GM12878 (cell line): ENCODE measurements around the gene NMUR1. TPM values are rescaled to one million over a fixed set of nuclear protein-coding genes. Genes with fewer than 3 reads are reported as not detected.

ENCODE experiments used
- ATAC-seq: fragments of 200-7000 bp; cut with Tn5 transposase; 3 replicates; pipeline ENCODE4 v1.9.1; 2020; ENCODE audit warnings: mild to moderate bottlenecking, moderate library complexity
- BruUV-seq: library from RNA; stranded (reverse); fragments of 400-500 nt; replicated peaks from 2 replicates; lab custom pipeline; 2021; lab: Mats Ljungman, UMichigan
- CTCF ChIA-PET: fragments of 300-600 bp; sonication (Branson Sonifier 250); formaldehyde crosslinking; extraction: SDS; loops from one replicate; lab custom pipeline; 2021; ENCODE audit warnings: inconsistent platforms; lab: Yijun Ruan, JAX
- POLR2A ChIA-PET: fragments of 350-600 bp; formaldehyde crosslinking; extraction: SDS; loops from one replicate; lab custom pipeline; 2021; ENCODE audit warnings: inconsistent platforms; lab: Charles Lee
- RAD21 ChIA-PET: fragments of 300-600 bp; sonication (Branson Sonifier 250); formaldehyde crosslinking; loops from one replicate; lab custom pipeline; 2023; ENCODE audit warnings: antibody characterized with exemption; ENCODE audit not compliant: unreplicated experiment; lab: Charles Lee
- SMC1A ChIA-PET: fragments of 300-600 bp; sonication (Branson Sonifier 250); formaldehyde crosslinking; loops from one replicate; lab custom pipeline; 2023; ENCODE audit not compliant: unreplicated experiment, uncharacterized antibody; lab: Charles Lee
- DNase-seq: peaks from one replicate; pipeline ENCODE4 v3.0.0-alpha.2; 2011; ENCODE audit warnings: low read depth, low spot score
- FAIRE-seq: peaks from 3 replicates; lab custom pipeline; 2011; peaks lifted over from hg19 to GRCh38; lab: Jason Lieb, UNC
- H2AFZ ChIP-seq: 2 replicates; pipeline ENCODE4 v1.6.0; 2011; ENCODE audit warnings: low read depth, low read length, control low read depth; ENCODE audit not compliant: control insufficient read depth
- H3K27ac ChIP-seq: 2 replicates; pipeline ENCODE4 v1.5.1; 2011; ENCODE audit warnings: control low read depth; ENCODE audit not compliant: control insufficient read depth, insufficient read depth
- H3K27me3 ChIP-seq, 2 experiments: replicated peaks in 1 of 2; 2 replicates each; pipeline versions ENCODE4 v1.6.0 to v1.6.1; 2011; ENCODE audit warnings: low read length in 1 of 2; ENCODE audit not compliant: control insufficient read depth in 2 of 2, insufficient read depth in 2 of 2
- H3K36me3 ChIP-seq, 2 experiments: 2 replicates each; pipeline ENCODE4 v1.5.1; 2011; ENCODE audit warnings: low read length in 1 of 2; ENCODE audit not compliant: control insufficient read depth in 2 of 2, insufficient read depth in 2 of 2
- H3K4me1 ChIP-seq: 2 replicates; pipeline ENCODE4 v1.6.1; 2011; ENCODE audit warnings: mild to moderate bottlenecking, low read length, moderate library complexity, mixed read lengths; ENCODE audit not compliant: control insufficient read depth, insufficient read depth
- H3K4me2 ChIP-seq: 2 replicates; pipeline ENCODE4 v1.6.0; 2011; ENCODE audit warnings: control low read depth; ENCODE audit not compliant: control insufficient read depth, insufficient read depth
- H3K4me3 ChIP-seq: fragments of 200-600 bp; sonication (generic); 2 replicates; pipeline ENCODE4 v1.5.1; 2016
- H3K79me2 ChIP-seq: 2 replicates; pipeline ENCODE4 v1.6.0; 2011; ENCODE audit warnings: low read length; ENCODE audit not compliant: control insufficient read depth, insufficient read depth
- H3K9ac ChIP-seq: 2 replicates; pipeline ENCODE4 v1.8.0; 2011; ENCODE audit warnings: low read length, control low read depth, mixed read lengths; ENCODE audit not compliant: control insufficient read depth, insufficient read depth
- H3K9me3 ChIP-seq: replicated peaks from 3 replicates; pipeline ENCODE4 v1.5.1; 2011; ENCODE audit warnings: mild to moderate bottlenecking, low read length; ENCODE audit not compliant: control insufficient read depth, insufficient read depth
- H4K20me1 ChIP-seq: 2 replicates; pipeline ENCODE4 v1.6.0; 2011; ENCODE audit not compliant: control insufficient read depth, insufficient read depth
- CBX5 ChIP-seq: sonication (generic); IDR thresholded peaks from 2 replicates; pipeline ENCODE4 v1.6.1; 2016; ENCODE audit warnings: low read depth, moderate library complexity, mild to moderate bottlenecking, inconsistent platforms
- MEF2B ChIP-seq: fragments of 450-650 bp; IDR thresholded peaks from 2 replicates; pipeline ENCODE4 v1.6.1; 2018; ENCODE audit warnings: mild to moderate bottlenecking, moderate library complexity; ENCODE audit not compliant: partially characterized antibody, poor library complexity, severe bottlenecking
- RB1 ChIP-seq: fragments of 450-650 bp; formaldehyde crosslinking; IDR thresholded peaks from 2 replicates; pipeline ENCODE4 v1.6.1; 2017; ENCODE audit warnings: mild to moderate bottlenecking, borderline replicate concordance
- SRF ChIP-seq, 2 experiments: IDR thresholded peaks; 2 replicates each; pipeline ENCODE4 v1.6.1; 2011; ENCODE audit warnings: low read depth in 2 of 2, low read length in 2 of 2, mild to moderate bottlenecking in 1 of 2, moderate library complexity in 1 of 2
- WRNIP1 ChIP-seq: IDR thresholded peaks from 2 replicates; pipeline ENCODE4 v1.6.1; 2011; ENCODE audit warnings: low read depth, low read length, improper control_type of control experiment, borderline replicate concordance
- ZNF622 ChIP-seq: fragments of 450-650 bp; IDR thresholded peaks from 2 replicates; pipeline ENCODE4 v1.6.1; 2017; ENCODE audit warnings: mild to moderate bottlenecking, inconsistent platforms
- WGBS: methylation state at CpG from one replicate; pipeline ENCODE4 v1.1.6; 2016; ENCODE audit warnings: low lambda C conversion rate; ENCODE audit not compliant: insufficient replicate concordance, insufficient coverage; ENCODE audit errors: missing lambda C conversion rate; 5-methylcytosine and 5-hydroxymethylcytosine counted together
- in situ Hi-C: fragments of 300-500 bp; cut with MboI; formaldehyde crosslinking; loops from 9 replicates; pipeline ENCODE4 v1.14.3; 2018; ENCODE audit warnings: mixed read lengths
- intact Hi-C: fragments of 100-400 bp; cut with micrococcal nuclease; formaldehyde crosslinking; loops from one replicate; pipeline ENCODE4 v1.14.2; 2022; ENCODE audit not compliant: unreplicated experiment
- polyA plus RNA-seq, 11 experiments: library from polyadenylated mRNA; depleted of rRNA in 4 of 11; unstranded in 6 of 11; stranded (reverse) in 5 of 11; fragments of >200 nt; fragmentation: Nextera tagmentation in 4 of 11; fragmentation: Illumina TruSeq in 1 of 11; extraction: Ambion mirVana in 4 of 11; extraction: Trizol in 1 of 11; gene quantifications; 1 replicate in 1 of 11; 2 replicates in 10 of 11; pipeline versions ENCODE4 v1.2.1 to v1.2.3, GENCODE V29; 2011 to 2016; ENCODE audit warnings: inconsistent platforms in 2 of 11, missing spikeins in 2 of 11, low read depth in 1 of 11
- total RNA-seq, 4 experiments: library from RNA; depleted of rRNA in 3 of 4; stranded (reverse); fragments of >200 nt in 3 of 4; fragmentation: Illumina TruSeq in 1 of 4; extraction: Trizol in 1 of 4; gene quantifications; 2 replicates each; pipeline versions ENCODE4 v1.2.1 to v1.2.3, GENCODE V29; 2013 to 2021
- TF ChIP-seq, protein P1 (sequence below): fragments of 450-650 bp; IDR thresholded peaks from 2 replicates; pipeline ENCODE4 v1.6.1; 2017; ENCODE audit warnings: low read depth, mild to moderate bottlenecking, moderate library complexity
- TF ChIP-seq, protein P2 (sequence below): fragments of 450-650 bp; IDR thresholded peaks from 2 replicates; pipeline ENCODE4 v1.6.1; 2017; ENCODE audit warnings: antibody characterized with exemption, mild to moderate bottlenecking, moderate library complexity
- TF ChIP-seq, protein P3 (sequence below): fragments of 450-650 bp; formaldehyde crosslinking; IDR thresholded peaks from 2 replicates; pipeline ENCODE4 v1.5.0; 2022; ENCODE audit warnings: mild to moderate bottlenecking, missing genetic modification characterization
- TF ChIP-seq, protein P4 (sequence below): fragments of 450-650 bp; formaldehyde crosslinking; IDR thresholded peaks from 2 replicates; pipeline ENCODE4 v1.4.0; 2020; ENCODE audit warnings: mild to moderate bottlenecking, moderate library complexity

Gene NMUR1
- total and polyA plus RNA-seq, 10 of the 15 experiments (the other 5 are each of a cell fraction or from before 2014, with no cell fraction given): under 0.01 to 0.08 (median 0.02) TPM; not detected in 5

DNA sequence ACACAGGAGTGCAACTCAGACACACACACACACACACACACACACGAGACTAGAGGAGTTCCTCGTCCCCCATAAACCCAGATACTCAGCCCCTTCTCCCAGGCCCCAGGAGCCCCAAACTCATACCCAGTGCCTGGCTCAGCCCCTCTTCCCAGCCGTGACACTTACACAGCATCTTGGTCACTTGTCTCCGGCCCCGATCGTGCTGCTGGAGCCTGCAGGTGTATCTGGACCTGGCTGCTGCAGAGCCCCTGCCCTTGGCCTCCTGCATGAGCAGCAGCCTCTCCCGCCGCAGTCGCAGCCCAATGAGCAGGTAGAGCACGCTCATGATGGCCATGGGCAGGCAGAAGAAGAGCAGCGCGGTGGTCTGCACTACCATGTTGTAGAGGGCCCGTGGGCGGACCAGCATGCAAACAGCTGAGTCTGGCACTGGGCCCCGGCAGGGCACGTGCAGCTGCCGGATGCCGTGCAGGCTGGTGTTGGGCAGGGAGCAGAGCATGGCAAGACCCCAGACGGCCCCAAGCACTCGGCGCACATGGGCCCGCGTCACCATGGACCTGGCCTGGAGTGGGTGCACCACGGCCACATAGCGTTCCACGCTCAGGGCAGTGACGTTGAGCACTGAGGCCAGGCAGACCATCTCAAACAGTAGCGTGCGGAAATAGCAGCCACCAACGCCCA, 2.1 kb downstream of the NMUR1 start:
- H3K27me3 ChIP-seq: no peaks in the 10 kb centered on the region
- POLR2A ChIA-PET: no interaction called here
- CTCF ChIA-PET: interaction anchor here (1.3 to 6.7 kb wide), 4 partner anchors 10 to 35 kb away, joined by 4 to 132 read pairs (median 6); no protein-coding TSS in a partner anchor
- SMC1A ChIA-PET: no interaction called here
- no peak overlapping the region for H2AFZ ChIP-seq
- no peaks in the 10 kb centered on the region for H3K36me3 ChIP-seq
- BruUV-seq: no TSS peak
- intact Hi-C loops: no loop called here
- DNase-seq (no peak), ATAC-seq (no peak), FAIRE-seq (no peak)
- peaks cover 10% of the 10 kb centered on the region for H3K4me1 ChIP-seq
- 65% methylated on average over 30 of the region's 30 CpGs for WGBS
- H3K9ac ChIP-seq: no peak overlapping the region
- no peak overlapping the region for H3K4me3 ChIP-seq
- no peak overlapping the region for H3K4me2 ChIP-seq
- RAD21 ChIA-PET: interaction anchor here (6.3 kb wide), 1 partner anchor 27 kb away, joined by 59 read pairs; no protein-coding TSS in a partner anchor
- no peak overlapping the region for H3K27ac ChIP-seq
- H3K9me3 ChIP-seq: no peaks in the 10 kb centered on the region; the same call in 2 of the 3 replicates
- no peaks in the 10 kb centered on the region for H3K79me2 ChIP-seq
- H4K20me1 ChIP-seq: no peaks in the 10 kb centered on the region
- in situ Hi-C loops: no loop called here
- TF ChIP-seq RB1 (no peak), MEF2B (no peak), ZNF622 (no peak), WRNIP1 (no peak), CBX5 (no peak), SRF (IDR thresholded peaks at IDR 0.05; ENCODE audit: low read depth in 2 of 2, low read length in 2 of 2) (no peak)
- TF ChIP-seq, protein P1, sequence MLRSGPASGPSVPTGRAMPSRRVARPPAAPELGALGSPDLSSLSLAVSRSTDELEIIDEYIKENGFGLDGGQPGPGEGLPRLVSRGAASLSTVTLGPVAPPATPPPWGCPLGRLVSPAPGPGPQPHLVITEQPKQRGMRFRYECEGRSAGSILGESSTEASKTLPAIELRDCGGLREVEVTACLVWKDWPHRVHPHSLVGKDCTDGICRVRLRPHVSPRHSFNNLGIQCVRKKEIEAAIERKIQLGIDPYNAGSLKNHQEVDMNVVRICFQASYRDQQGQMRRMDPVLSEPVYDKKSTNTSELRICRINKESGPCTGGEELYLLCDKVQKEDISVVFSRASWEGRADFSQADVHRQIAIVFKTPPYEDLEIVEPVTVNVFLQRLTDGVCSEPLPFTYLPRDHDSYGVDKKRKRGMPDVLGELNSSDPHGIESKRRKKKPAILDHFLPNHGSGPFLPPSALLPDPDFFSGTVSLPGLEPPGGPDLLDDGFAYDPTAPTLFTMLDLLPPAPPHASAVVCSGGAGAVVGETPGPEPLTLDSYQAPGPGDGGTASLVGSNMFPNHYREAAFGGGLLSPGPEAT: no peak
- TF ChIP-seq, protein P2, sequence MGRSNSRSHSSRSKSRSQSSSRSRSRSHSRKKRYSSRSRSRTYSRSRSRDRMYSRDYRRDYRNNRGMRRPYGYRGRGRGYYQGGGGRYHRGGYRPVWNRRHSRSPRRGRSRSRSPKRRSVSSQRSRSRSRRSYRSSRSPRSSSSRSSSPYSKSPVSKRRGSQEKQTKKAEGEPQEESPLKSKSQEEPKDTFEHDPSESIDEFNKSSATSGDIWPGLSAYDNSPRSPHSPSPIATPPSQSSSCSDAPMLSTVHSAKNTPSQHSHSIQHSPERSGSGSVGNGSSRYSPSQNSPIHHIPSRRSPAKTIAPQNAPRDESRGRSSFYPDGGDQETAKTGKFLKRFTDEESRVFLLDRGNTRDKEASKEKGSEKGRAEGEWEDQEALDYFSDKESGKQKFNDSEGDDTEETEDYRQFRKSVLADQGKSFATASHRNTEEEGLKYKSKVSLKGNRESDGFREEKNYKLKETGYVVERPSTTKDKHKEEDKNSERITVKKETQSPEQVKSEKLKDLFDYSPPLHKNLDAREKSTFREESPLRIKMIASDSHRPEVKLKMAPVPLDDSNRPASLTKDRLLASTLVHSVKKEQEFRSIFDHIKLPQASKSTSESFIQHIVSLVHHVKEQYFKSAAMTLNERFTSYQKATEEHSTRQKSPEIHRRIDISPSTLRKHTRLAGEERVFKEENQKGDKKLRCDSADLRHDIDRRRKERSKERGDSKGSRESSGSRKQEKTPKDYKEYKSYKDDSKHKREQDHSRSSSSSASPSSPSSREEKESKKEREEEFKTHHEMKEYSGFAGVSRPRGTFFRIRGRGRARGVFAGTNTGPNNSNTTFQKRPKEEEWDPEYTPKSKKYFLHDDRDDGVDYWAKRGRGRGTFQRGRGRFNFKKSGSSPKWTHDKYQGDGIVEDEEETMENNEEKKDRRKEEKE: no peak
- TF ChIP-seq, protein P3, sequence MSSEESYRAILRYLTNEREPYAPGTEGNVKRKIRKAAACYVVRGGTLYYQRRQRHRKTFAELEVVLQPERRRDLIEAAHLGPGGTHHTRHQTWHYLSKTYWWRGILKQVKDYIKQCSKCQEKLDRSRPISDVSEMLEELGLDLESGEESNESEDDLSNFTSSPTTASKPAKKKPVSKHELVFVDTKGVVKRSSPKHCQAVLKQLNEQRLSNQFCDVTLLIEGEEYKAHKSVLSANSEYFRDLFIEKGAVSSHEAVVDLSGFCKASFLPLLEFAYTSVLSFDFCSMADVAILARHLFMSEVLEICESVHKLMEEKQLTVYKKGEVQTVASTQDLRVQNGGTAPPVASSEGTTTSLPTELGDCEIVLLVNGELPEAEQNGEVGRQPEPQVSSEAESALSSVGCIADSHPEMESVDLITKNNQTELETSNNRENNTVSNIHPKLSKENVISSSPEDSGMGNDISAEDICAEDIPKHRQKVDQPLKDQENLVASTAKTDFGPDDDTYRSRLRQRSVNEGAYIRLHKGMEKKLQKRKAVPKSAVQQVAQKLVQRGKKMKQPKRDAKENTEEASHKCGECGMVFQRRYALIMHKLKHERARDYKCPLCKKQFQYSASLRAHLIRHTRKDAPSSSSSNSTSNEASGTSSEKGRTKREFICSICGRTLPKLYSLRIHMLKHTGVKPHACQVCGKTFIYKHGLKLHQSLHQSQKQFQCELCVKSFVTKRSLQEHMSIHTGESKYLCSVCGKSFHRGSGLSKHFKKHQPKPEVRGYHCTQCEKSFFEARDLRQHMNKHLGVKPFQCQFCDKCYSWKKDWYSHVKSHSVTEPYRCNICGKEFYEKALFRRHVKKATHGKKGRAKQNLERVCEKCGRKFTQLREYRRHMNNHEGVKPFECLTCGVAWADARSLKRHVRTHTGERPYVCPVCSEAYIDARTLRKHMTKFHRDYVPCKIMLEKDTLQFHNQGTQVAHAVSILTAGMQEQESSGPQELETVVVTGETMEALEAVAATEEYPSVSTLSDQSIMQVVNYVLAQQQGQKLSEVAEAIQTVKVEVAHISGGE (CRISPR knock-in tag): no peak
- TF ChIP-seq, protein P4, sequence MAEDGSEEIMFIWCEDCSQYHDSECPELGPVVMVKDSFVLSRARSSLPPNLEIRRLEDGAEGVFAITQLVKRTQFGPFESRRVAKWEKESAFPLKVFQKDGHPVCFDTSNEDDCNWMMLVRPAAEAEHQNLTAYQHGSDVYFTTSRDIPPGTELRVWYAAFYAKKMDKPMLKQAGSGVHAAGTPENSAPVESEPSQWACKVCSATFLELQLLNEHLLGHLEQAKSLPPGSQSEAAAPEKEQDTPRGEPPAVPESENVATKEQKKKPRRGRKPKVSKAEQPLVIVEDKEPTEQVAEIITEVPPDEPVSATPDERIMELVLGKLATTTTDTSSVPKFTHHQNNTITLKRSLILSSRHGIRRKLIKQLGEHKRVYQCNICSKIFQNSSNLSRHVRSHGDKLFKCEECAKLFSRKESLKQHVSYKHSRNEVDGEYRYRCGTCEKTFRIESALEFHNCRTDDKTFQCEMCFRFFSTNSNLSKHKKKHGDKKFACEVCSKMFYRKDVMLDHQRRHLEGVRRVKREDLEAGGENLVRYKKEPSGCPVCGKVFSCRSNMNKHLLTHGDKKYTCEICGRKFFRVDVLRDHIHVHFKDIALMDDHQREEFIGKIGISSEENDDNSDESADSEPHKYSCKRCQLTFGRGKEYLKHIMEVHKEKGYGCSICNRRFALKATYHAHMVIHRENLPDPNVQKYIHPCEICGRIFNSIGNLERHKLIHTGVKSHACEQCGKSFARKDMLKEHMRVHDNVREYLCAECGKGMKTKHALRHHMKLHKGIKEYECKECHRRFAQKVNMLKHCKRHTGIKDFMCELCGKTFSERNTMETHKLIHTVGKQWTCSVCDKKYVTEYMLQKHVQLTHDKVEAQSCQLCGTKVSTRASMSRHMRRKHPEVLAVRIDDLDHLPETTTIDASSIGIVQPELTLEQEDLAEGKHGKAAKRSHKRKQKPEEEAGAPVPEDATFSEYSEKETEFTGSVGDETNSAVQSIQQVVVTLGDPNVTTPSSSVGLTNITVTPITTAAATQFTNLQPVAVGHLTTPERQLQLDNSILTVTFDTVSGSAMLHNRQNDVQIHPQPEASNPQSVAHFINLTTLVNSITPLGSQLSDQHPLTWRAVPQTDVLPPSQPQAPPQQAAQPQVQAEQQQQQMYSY (CRISPR knock-in tag): no peak
